GM12892 (cell line): ENCODE results near the gene DDN.

Source experiments
- DNase-seq: peaks from one replicate; pipeline ENCODE4 v3.0.0; 2011; ENCODE audit not compliant: insufficient read length
- FAIRE-seq: peaks from 2 replicates; lab custom pipeline; 2011; peaks lifted over from hg19 to GRCh38; lab: Jason Lieb, UNC
- POLR2A ChIP-seq: IDR thresholded peaks from 2 replicates; pipeline ENCODE4 v1.6.1; 2011; ENCODE audit warnings: low read depth, low read length, control low read depth
- POLR2AphosphoS5 ChIP-seq: IDR thresholded peaks from 2 replicates; pipeline ENCODE4 v1.6.1; 2011; ENCODE audit warnings: low read depth, low read length, control low read depth
- TAF1 ChIP-seq: IDR thresholded peaks from 2 replicates; pipeline ENCODE4 v1.6.1; 2011; ENCODE audit warnings: low read depth, mild to moderate bottlenecking, control low read depth, low read length, borderline replicate concordance

Gene DDN

GRCh38 chr12:49019443-49020324 is 20.5 kb upstream of the DDN start:
- no peak for TF ChIP-seq POLR2A
- FAIRE-seq = no peak
- DNase-seq = no peak

GRCh38 chr12:49019120-49019430 is 19.9 kb upstream of the DDN start:
- peak; percentile 30 for FAIRE-seq
- DNase-seq = no peak
- no peak for TF ChIP-seq TAF1
- TF ChIP-seq POLR2AphosphoS5 = no peak
- TF ChIP-seq POLR2A = no peak

- TF ChIP-seq POLR2AphosphoS5 (peak; percentile 92), POLR2A (peak; percentile 96), TAF1 (peak; percentile 94)
- peak; percentile 100 for DNase-seq
- peak; percentile 95 for FAIRE-seq
Observed at GRCh38 chr12:49018261-49019119, 19.3 kb upstream of the DDN start, which contains the start of gene PRKAG1. Gene PRKAG1, minus strand, starts transcription at chr12:49018776. Its CDS starts 36 bp downstream, at chr12:49018740.

- DNase-seq (no peak), FAIRE-seq (peak; percentile 53)
- TF ChIP-seq TAF1 (no peak), POLR2AphosphoS5 (no peak), POLR2A (no peak)
Observed at GRCh38 chr12:49017891-49018260, 18.7 kb upstream of the DDN start.

GRCh38 chr12:49015196-49015595 is 16.0 kb upstream of the DDN start:
- no peak for DNase-seq
- no peak for FAIRE-seq
- TF ChIP-seq TAF1 = no peak
- no peak for TF ChIP-seq POLR2AphosphoS5
- TF ChIP-seq POLR2A = no peak

- TF ChIP-seq POLR2AphosphoS5 = no peak
- TF ChIP-seq TAF1 = no peak
- TF ChIP-seq POLR2A = no peak
- DNase-seq (no peak), FAIRE-seq (no peak)
Observed at GRCh38 chr12:49014547-49014946, 15.4 kb upstream of the DDN start.

GRCh38 chr12:49013428-49013827 is 14.3 kb upstream of the DDN start:
- DNase-seq (no peak), FAIRE-seq (no peak)
- TF ChIP-seq TAF1 (no peak), POLR2AphosphoS5 (no peak), POLR2A (no peak)

GRCh38 chr12:49012739-49013138 is 13.6 kb upstream of the DDN start:
- no peak for FAIRE-seq
- no peak for DNase-seq
- TF ChIP-seq POLR2AphosphoS5 = no peak
- TF ChIP-seq TAF1 = no peak
- no peak for TF ChIP-seq POLR2A

- DNase-seq (no peak), FAIRE-seq (no peak)
- TF ChIP-seq POLR2A (no peak), POLR2AphosphoS5 (no peak), TAF1 (no peak)
Observed at GRCh38 chr12:49010092-49010668, 11.0 kb upstream of the DDN start.

- DNase-seq (no peak), FAIRE-seq (no peak)
Observed at GRCh38 chr12:49008943-49009342, 9.8 kb upstream of the DDN start.

GRCh38 chr12:49000346-49000745 is 1.2 kb upstream of the DDN start:
- no peak for TF ChIP-seq TAF1
- no peak for TF ChIP-seq POLR2A
- FAIRE-seq (no peak), DNase-seq (no peak)

More at GRCh38 chr12:49008943-49009342, 9.8 kb upstream of the DDN start:
- no peak for TF ChIP-seq TAF1
- TF ChIP-seq POLR2AphosphoS5 = no peak
- TF ChIP-seq POLR2A = no peak
